ENCODE data around the gene RPP38. TPM values are rescaled to one million over a fixed set of nuclear protein-coding genes. Genes with fewer than 3 reads are reported as not detected.

RPP38 gene
- total and polyA plus RNA-seq, 10 of the 15 experiments (the other 5 are each of a cell fraction or from before 2014, with no cell fraction given): 13.0 to 40.9 (median 27.2) TPM

GRCh38 chr10:15088428-15089261 is 8.5 kb upstream of the RPP38 start, which contains the start of gene ACBD7 (continued):
- TF ChIP-seq BHLHE40 (IDR thresholded peaks at IDR 0.05; ENCODE audit: borderline replicate concordance in 1 of 2, low read depth in 2 of 2, low read length in 1 of 2): peak in 1 of 2 experiments; percentile 16; a peak in 1 of 4 replicates
- TF ChIP-seq YY1 (IDR thresholded peaks at IDR 0.05; ENCODE audit: low read depth, low read length): 0 out of 2 replicates have a peak, but pooled peaks have one; percentile 18
- peak; percentile 74 for TF ChIP-seq E2F4 (IDR thresholded peaks at IDR 0.05; ENCODE audit: low read depth, low read length)
- peak; percentile 88 for TF ChIP-seq NKRF (conservative IDR thresholded peaks at IDR 0.05)
- TF ChIP-seq ZNF622 (IDR thresholded peaks at IDR 0.05): no peak
- no peak for TF ChIP-seq HDAC2 (IDR thresholded peaks at IDR 0.05)
- peak in 1 of 2 experiments; percentile 73; a peak in 2 of 3 replicates for TF ChIP-seq EGR1 (IDR thresholded peaks at IDR 0.05; ENCODE audit: borderline replicate concordance in 1 of 2, low read depth in 2 of 2, low read length in 2 of 2)
- peak; percentile 66; the same call in 1 of the 2 replicates for TF ChIP-seq POLR2A (IDR thresholded peaks at IDR 0.05; ENCODE audit: low read depth, low read length)
- no peak for TF ChIP-seq STAT1 (conservative IDR thresholded peaks at IDR 0.05)
- TF ChIP-seq IRF3 (IDR thresholded peaks at IDR 0.05): 0 out of 2 replicates have a peak, but pooled peaks have one; percentile 18
- TF ChIP-seq SUZ12 (IDR thresholded peaks at IDR 0.05; ENCODE audit: unreplicated experiment): no peak
- peak; percentile 88 for TF ChIP-seq NFYB (IDR thresholded peaks at IDR 0.05; ENCODE audit: insufficient read depth, low read depth, low read length)
- peak in 2 of 3 experiments; percentile 32 to 33; a peak in 3 of 6 replicates for TF ChIP-seq CTCF (IDR thresholded peaks at IDR 0.05 in 2 of 3, conservative IDR thresholded peaks at IDR 0.05 in 1 of 3; ENCODE audit: control insufficient read depth in 2 of 3, extremely low read depth in 1 of 3, insufficient read depth in 1 of 3, low read depth in 3 of 3, low read length in 3 of 3)
- TF ChIP-seq IKZF1 (conservative IDR thresholded peaks at IDR 0.05): 0 out of 2 replicates have a peak, but pooled peaks have one; percentile 29
- TF ChIP-seq RAD21 (IDR thresholded peaks at IDR 0.05; ENCODE audit: insufficient read depth, low read depth, low read length): peak; percentile 32
- TF ChIP-seq PBX3 (IDR thresholded peaks at IDR 0.05; ENCODE audit: insufficient replicate concordance, low read depth, low read length): no peak
- TF ChIP-seq E2F8 (IDR thresholded peaks at IDR 0.05; ENCODE audit: low read depth, partially characterized antibody): no peak
